HEK293 (cell line): ENCODE data around the gene STARD10.

Experiments used
- AEBP2 ChIP-seq: fragments of 450-650 bp; formaldehyde crosslinking; IDR thresholded peaks from 2 replicates; pipeline ENCODE4 v1.5.1; 2016; ENCODE audit warnings: missing biosample characterization, missing genetic modification characterization, borderline replicate concordance
- ATF2 ChIP-seq: fragments of 450-650 bp; formaldehyde crosslinking; IDR thresholded peaks from 2 replicates; pipeline ENCODE4 v1.5.1; 2016; ENCODE audit warnings: missing biosample characterization, missing genetic modification characterization, low read depth
- ELK4 ChIP-seq: IDR thresholded peaks from 2 replicates; pipeline ENCODE4 v1.6.1; 2011; ENCODE audit warnings: mild to moderate bottlenecking, low read depth, low read length, borderline replicate concordance

- no peak for TF ChIP-seq ELK4
- no peak for TF ChIP-seq AEBP2 (tag by site-specific recombination)
- no peak for TF ChIP-seq ATF2 (tag by site-specific recombination)
Measured at GRCh38 chr11:72821221-72821919, 27.5 kb upstream of the STARD10 start.
